Pancreas (tissue), 10 donors: ENCODE results near the gene MTHFD1L. TPM values are rescaled to one million over a fixed set of nuclear protein-coding genes. Genes with fewer than 3 reads are reported as not detected.

Source experiments
- ATAC-seq, 4 donors: fragments of 200-7000 bp; cut with Tn5 transposase; one replicate each; pipeline versions ENCODE4 v1.8.0 to v1.9.1; 2020; ENCODE audit warnings: mild to moderate bottlenecking in 4 of 4, moderate library complexity in 4 of 4
- DNase-seq, 6 donors: peaks; one replicate each; pipeline ENCODE4 v3.0.0-alpha.2; 2020
- FAIRE-seq: peaks from 2 replicates; lab custom pipeline; 2012; peaks lifted over from hg19 to GRCh38; lab: Jason Lieb, UNC
- H3K27ac ChIP-seq, 4 donors: fragments of 200-600 bp; sonication (generic); 1 replicate in 3 of 4; 2 replicates in 1 of 4; pipeline versions ENCODE4 v1.5.0 to v1.8.0; 2020
- H3K27me3 ChIP-seq, 4 donors: fragments of 200-600 bp; one replicate each; pipeline ENCODE4 v1.8.0; 2021
- H3K36me3 ChIP-seq, 3 donors: fragments of 200-600 bp; sonication (generic) in 1 of 3; one replicate each; pipeline versions ENCODE4 v1.5.0 to v1.8.0; 2020 to 2021
- H3K4me1 ChIP-seq, 3 donors: fragments of 200-600 bp; one replicate each; pipeline ENCODE4 v1.8.0; 2021
- H3K4me3 ChIP-seq, 4 donors: fragments of 200-600 bp; sonication (generic) in 2 of 4; one replicate each; pipeline versions ENCODE4 v1.5.0 to v1.8.0; 2020 to 2021
- H3K9me3 ChIP-seq, 4 donors: fragments of 200-600 bp; one replicate each; pipeline ENCODE4 v1.8.0; 2021
- WGBS, 2 donors: extraction: QIAGEN DNeasy Blood & Tissue Kit; methylation state at CpG; one replicate each; pipeline ENCODE4 v1.1.7; 2013; 5-methylcytosine and 5-hydroxymethylcytosine counted together
- intact Hi-C, 3 donors: fragments of 100-400 bp; cut with DNase I; formaldehyde crosslinking; loops; one replicate each; pipeline versions ENCODE4 v1.11.1 to v1.14.2; 2022
- polyA plus RNA-seq, 2 donors: library from polyadenylated mRNA; stranded (reverse); fragments of 200-250 nt; gene quantifications; one replicate each; pipeline ENCODE4 v1.2.3, GENCODE V29; 2013
- total RNA-seq, 6 donors: library from RNA; stranded (reverse); fragmentation: NEBNext Ultra II Directional in 4 of 6; extraction: Animal tissue kit (Norgen Biotek cat#: 25700) in 4 of 6; gene quantifications; one replicate each; pipeline versions ENCODE4 v1.2.1 to v1.2.4, GENCODE V29; 2021 to 2023
- TF ChIP-seq, protein P1 (sequence below), 4 donors: fragments of 200-600 bp; sonication (generic) in 3 of 4; IDR thresholded peaks; one replicate each; pipeline versions ENCODE4 v1.5.0 to v1.8.0; 2021; ENCODE audit warnings: antibody characterized with exemption in 4 of 4
- donor health status: healthy with polysubstance abuse.
- donor health status: DM: no; HTN: no; CAD: no; lungs with moderate emphysema.
- donor health status: DM: no; HTN: no; CAD: no.
- donor health status: control.
- donor health status: control.
- donor health status: Bipolar disorder and iron deficiency.
- donor health status: DM: yes; HTN: yes; CAD: no.
- donor health status: DM: no; HTN: no; CAD: no.
- donor health status: DM: no; HTN: no; CAD: no.
- donor health status: DM: yes; HTN: yes; CAD: no.

Gene MTHFD1L
- total and polyA plus RNA-seq, 8 donors, result 3.2 to 26.5 (median 9.0) TPM

DNA sequence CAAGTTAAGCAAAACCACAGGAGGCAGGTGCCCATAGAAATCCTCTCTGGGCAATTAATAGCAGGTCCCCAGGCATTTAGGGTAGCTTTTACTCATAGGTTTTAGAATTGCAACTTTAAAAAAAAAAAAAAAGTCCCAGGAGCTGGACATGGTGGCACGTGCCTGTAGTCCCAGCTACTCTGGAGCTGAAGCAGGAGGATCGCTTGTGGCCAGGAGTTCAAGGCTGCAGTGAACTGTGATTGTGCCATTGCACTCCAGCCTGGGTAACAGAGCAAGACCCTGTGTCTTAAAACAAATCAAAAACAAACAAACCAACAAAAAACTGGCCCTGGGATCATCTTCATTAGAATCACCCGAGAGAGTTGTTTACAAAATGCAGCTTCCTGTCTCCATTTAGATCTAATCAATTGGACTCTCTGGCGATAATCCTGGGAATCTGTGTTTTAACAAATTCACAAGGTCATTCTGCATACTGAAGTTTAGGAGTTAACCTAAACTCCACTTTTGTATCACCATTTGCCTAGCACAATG is 242.5 kb downstream of the MTHFD1L start:
- intact Hi-C loops, result no loop called here
- Histone ChIP-seq H3K4me3 (no peak overlapping the region), H3K27ac (no peak overlapping the region), H3K4me1 (no peaks in the 10 kb centered on the region), H3K9me3 (no peaks in the 10 kb centered on the region), H3K36me3 (no peaks in the 10 kb centered on the region), H3K27me3 (no peaks in the 10 kb centered on the region)
- DNase-seq (no peak), FAIRE-seq (no peak), ATAC-seq (no peak)
- WGBS, 2 donors, result 48 to 52% methylated on average over 4 of the region's 4 CpGs
- TF ChIP-seq, protein P1, sequence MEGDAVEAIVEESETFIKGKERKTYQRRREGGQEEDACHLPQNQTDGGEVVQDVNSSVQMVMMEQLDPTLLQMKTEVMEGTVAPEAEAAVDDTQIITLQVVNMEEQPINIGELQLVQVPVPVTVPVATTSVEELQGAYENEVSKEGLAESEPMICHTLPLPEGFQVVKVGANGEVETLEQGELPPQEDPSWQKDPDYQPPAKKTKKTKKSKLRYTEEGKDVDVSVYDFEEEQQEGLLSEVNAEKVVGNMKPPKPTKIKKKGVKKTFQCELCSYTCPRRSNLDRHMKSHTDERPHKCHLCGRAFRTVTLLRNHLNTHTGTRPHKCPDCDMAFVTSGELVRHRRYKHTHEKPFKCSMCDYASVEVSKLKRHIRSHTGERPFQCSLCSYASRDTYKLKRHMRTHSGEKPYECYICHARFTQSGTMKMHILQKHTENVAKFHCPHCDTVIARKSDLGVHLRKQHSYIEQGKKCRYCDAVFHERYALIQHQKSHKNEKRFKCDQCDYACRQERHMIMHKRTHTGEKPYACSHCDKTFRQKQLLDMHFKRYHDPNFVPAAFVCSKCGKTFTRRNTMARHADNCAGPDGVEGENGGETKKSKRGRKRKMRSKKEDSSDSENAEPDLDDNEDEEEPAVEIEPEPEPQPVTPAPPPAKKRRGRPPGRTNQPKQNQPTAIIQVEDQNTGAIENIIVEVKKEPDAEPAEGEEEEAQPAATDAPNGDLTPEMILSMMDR (IDR thresholded peaks at IDR 0.05), result no peak

DNA sequence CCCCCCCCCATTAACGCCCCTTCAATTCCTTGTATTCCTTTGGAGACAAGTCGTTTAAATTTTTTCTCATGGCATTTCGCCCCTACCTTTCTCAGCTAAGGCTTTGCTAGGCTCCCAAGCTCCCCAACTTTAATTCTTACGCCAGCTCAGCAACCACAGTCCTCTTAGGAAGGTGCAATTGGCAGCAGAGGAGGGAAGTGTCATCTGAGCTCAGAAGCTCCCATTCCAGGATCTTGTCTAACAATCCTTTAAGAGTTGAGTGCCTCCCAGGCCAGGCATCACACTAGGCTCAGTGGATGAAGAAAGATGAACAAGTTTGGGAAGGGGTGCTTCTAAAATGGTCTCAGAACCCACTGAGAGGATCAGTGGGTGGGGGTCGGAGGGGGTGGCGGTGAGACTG is 243.0 kb downstream of the MTHFD1L start:
- TF ChIP-seq, protein P1 (IDR thresholded peaks at IDR 0.05), result no peak
- Histone ChIP-seq H3K4me1 (no peaks in the 10 kb centered on the region), H3K27me3 (no peaks in the 10 kb centered on the region), H3K9me3 (no peaks in the 10 kb centered on the region), H3K4me3 (no peak overlapping the region), H3K27ac (no peak overlapping the region), H3K36me3 (no peaks in the 10 kb centered on the region)
- intact Hi-C loops, result no loop called here
- DNase-seq, result no peak
- no peak for ATAC-seq
- WGBS, 2 donors, result 61 to 67% methylated on average over 6 of the region's 6 CpGs
- no peak for FAIRE-seq

DNA sequence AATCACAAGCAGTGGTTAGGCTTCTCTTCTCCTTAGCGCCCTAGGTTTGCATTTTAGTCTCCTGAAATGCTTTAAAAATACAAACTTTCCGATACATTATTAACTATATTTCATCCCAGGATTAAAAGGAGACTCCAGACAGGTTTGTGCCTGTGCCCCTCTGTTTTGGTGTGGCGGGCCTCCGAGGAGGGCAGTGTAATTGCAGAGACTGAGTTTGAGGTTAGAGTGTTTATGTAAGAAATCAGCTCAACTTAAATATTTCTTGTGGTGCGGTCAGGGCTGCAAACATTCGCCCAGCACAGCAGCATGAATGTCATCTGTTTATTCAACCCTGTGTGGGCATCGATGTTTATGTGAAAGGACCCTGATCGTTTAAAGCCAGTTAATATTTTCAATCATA is 243.9 kb downstream of the MTHFD1L start:
- H3K27ac ChIP-seq, result no peak overlapping the region
- ATAC-seq, result no peak
- DNase-seq, result no peak
- no peaks in the 10 kb centered on the region for H3K4me1 ChIP-seq
- TF ChIP-seq, protein P1 (IDR thresholded peaks at IDR 0.05), result no peak
- no peaks in the 10 kb centered on the region for H3K27me3 ChIP-seq
- no peaks in the 10 kb centered on the region for H3K9me3 ChIP-seq
- H3K4me3 ChIP-seq, result no peak overlapping the region
- intact Hi-C loops, result no loop called here
- 76% methylated on average over 8 of the region's 8 CpGs for WGBS, 2 donors
- FAIRE-seq, result no peak
- H3K36me3 ChIP-seq, result no peaks in the 10 kb centered on the region

DNA sequence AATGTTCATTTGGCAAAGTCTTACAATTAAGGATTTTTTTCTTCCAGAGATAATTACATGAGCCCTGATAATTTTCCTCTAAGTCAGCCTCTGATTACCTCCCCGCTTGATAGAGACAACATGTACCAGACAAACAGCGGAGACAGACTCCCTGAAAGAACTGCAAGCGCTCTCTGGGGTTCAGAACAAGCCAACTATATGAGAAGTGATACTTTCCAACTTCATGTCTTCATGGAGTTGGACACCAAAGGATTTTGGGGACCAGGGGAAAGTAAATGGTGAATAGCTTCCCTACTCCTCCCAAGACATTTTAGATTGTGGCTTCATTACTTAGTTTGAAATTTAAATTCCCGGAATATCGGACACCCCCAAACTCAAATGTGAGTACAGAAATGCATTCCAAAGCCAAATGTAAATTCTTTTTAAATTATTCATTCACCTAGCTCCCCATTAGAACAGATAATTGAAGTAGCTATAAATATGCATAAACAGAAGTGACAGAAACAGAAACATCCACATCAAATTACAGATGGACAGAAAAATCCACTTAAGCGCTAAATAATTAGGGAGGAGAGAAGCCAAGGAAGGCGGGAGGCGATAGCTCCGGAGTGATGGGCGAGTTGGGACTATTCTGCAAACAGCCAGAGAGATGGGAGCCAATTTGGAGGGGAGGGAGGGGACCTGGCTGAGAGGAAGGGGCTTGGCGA is 244.5 kb downstream of the MTHFD1L start:
- no peak overlapping the region for H3K4me3 ChIP-seq
- 84 to 88% methylated on average over 11 of the region's 11 CpGs for WGBS, 2 donors
- TF ChIP-seq, protein P1 (IDR thresholded peaks at IDR 0.05), result no peak
- DNase-seq (no peak), ATAC-seq (no peak), FAIRE-seq (no peak)
- H3K9me3 ChIP-seq, result no peaks in the 10 kb centered on the region
- H3K27ac ChIP-seq, result no peak overlapping the region
- intact Hi-C loops, result no loop called here
- H3K27me3 ChIP-seq, result no peaks in the 10 kb centered on the region
- H3K36me3 ChIP-seq, result no peaks in the 10 kb centered on the region
- no peaks in the 10 kb centered on the region for H3K4me1 ChIP-seq

DNA sequence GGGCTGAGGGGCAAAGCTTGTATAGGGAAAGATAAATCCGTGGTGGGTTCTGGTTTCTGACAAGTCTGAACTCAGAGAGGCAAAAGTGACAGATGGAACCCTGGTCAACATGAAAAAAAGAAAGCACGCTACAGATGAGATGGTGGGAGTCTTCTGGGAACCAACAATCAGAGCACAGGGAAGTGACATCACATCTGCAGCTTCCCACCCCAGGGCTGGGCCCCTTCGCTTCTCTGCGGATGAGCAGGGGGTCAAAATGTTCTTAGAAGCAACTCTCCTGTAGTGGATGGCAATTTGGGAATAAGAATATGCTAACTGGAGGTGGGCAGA is 245.0 kb downstream of the MTHFD1L start:
- no peaks in the 10 kb centered on the region for H3K9me3 ChIP-seq
- FAIRE-seq (no peak), DNase-seq (no peak), ATAC-seq (no peak)
- no peak overlapping the region for H3K4me3 ChIP-seq
- TF ChIP-seq, protein P1 (IDR thresholded peaks at IDR 0.05), result no peak
- intact Hi-C loops, result no loop called here
- no peaks in the 10 kb centered on the region for H3K4me1 ChIP-seq
- H3K27ac ChIP-seq, result no peak overlapping the region
- WGBS, 2 donors, result 74 to 81% methylated on average over 4 of the region's 4 CpGs
- no peaks in the 10 kb centered on the region for H3K27me3 ChIP-seq
- H3K36me3 ChIP-seq, result no peaks in the 10 kb centered on the region
